GM12878 (cell line): Measurements from ENCODE around the gene SPPL3. TPM values are rescaled to one million over a fixed set of nuclear protein-coding genes. Genes with fewer than 3 reads are reported as not detected.

Source experiments
- ATAC-seq: fragments of 200-7000 bp; cut with Tn5 transposase; 3 replicates; pipeline ENCODE4 v1.9.1; 2020; ENCODE audit warnings: mild to moderate bottlenecking, moderate library complexity
- BruUV-seq: library from RNA; stranded (reverse); fragments of 400-500 nt; replicated peaks from 2 replicates; lab custom pipeline; 2021; lab: Mats Ljungman, UMichigan
- CTCF ChIA-PET: fragments of 300-600 bp; sonication (Branson Sonifier 250); formaldehyde crosslinking; extraction: SDS; loops from one replicate; lab custom pipeline; 2021; ENCODE audit warnings: inconsistent platforms; lab: Yijun Ruan, JAX
- POLR2A ChIA-PET: fragments of 350-600 bp; formaldehyde crosslinking; extraction: SDS; loops from one replicate; lab custom pipeline; 2021; ENCODE audit warnings: inconsistent platforms; lab: Charles Lee
- RAD21 ChIA-PET: fragments of 300-600 bp; sonication (Branson Sonifier 250); formaldehyde crosslinking; loops from one replicate; lab custom pipeline; 2023; ENCODE audit warnings: antibody characterized with exemption; ENCODE audit not compliant: unreplicated experiment; lab: Charles Lee
- SMC1A ChIA-PET: fragments of 300-600 bp; sonication (Branson Sonifier 250); formaldehyde crosslinking; loops from one replicate; lab custom pipeline; 2023; ENCODE audit not compliant: unreplicated experiment, uncharacterized antibody; lab: Charles Lee
- DNase-seq: peaks from one replicate; pipeline ENCODE4 v3.0.0-alpha.2; 2011; ENCODE audit warnings: low read depth, low spot score
- FAIRE-seq: peaks from 3 replicates; lab custom pipeline; 2011; peaks lifted over from hg19 to GRCh38; lab: Jason Lieb, UNC
- H2AFZ ChIP-seq: 2 replicates; pipeline ENCODE4 v1.6.0; 2011; ENCODE audit warnings: low read depth, low read length, control low read depth; ENCODE audit not compliant: control insufficient read depth
- H3K27ac ChIP-seq: 2 replicates; pipeline ENCODE4 v1.5.1; 2011; ENCODE audit warnings: control low read depth; ENCODE audit not compliant: control insufficient read depth, insufficient read depth
- H3K27me3 ChIP-seq, 2 experiments: replicated peaks in 1 of 2; 2 replicates each; pipeline versions ENCODE4 v1.6.0 to v1.6.1; 2011; ENCODE audit warnings: low read length in 1 of 2; ENCODE audit not compliant: control insufficient read depth in 2 of 2, insufficient read depth in 2 of 2
- H3K36me3 ChIP-seq, 2 experiments: 2 replicates each; pipeline ENCODE4 v1.5.1; 2011; ENCODE audit warnings: low read length in 1 of 2; ENCODE audit not compliant: control insufficient read depth in 2 of 2, insufficient read depth in 2 of 2
- H3K4me1 ChIP-seq: 2 replicates; pipeline ENCODE4 v1.6.1; 2011; ENCODE audit warnings: mild to moderate bottlenecking, low read length, moderate library complexity, mixed read lengths; ENCODE audit not compliant: control insufficient read depth, insufficient read depth
- H3K4me2 ChIP-seq: 2 replicates; pipeline ENCODE4 v1.6.0; 2011; ENCODE audit warnings: control low read depth; ENCODE audit not compliant: control insufficient read depth, insufficient read depth
- H3K4me3 ChIP-seq: fragments of 200-600 bp; sonication (generic); 2 replicates; pipeline ENCODE4 v1.5.1; 2016
- H3K79me2 ChIP-seq: 2 replicates; pipeline ENCODE4 v1.6.0; 2011; ENCODE audit warnings: low read length; ENCODE audit not compliant: control insufficient read depth, insufficient read depth
- H3K9ac ChIP-seq: 2 replicates; pipeline ENCODE4 v1.8.0; 2011; ENCODE audit warnings: low read length, control low read depth, mixed read lengths; ENCODE audit not compliant: control insufficient read depth, insufficient read depth
- H3K9me3 ChIP-seq: replicated peaks from 3 replicates; pipeline ENCODE4 v1.5.1; 2011; ENCODE audit warnings: mild to moderate bottlenecking, low read length; ENCODE audit not compliant: control insufficient read depth, insufficient read depth
- H4K20me1 ChIP-seq: 2 replicates; pipeline ENCODE4 v1.6.0; 2011; ENCODE audit not compliant: control insufficient read depth, insufficient read depth
- EZH2 ChIP-seq: IDR thresholded peaks from 2 replicates; pipeline ENCODE4 v1.6.1; 2012; ENCODE audit warnings: low read depth, mild to moderate bottlenecking, control low read depth, inconsistent platforms, low read length, borderline replicate concordance; ENCODE audit not compliant: control insufficient read depth
- POLR2AphosphoS2 ChIP-seq: IDR thresholded peaks from 2 replicates; pipeline ENCODE4 v1.6.1; 2011; ENCODE audit warnings: low read depth, mild to moderate bottlenecking, low read length, improper control_type of control experiment, moderate library complexity
- RAD21 ChIP-seq: IDR thresholded peaks from 2 replicates; pipeline ENCODE4 v1.6.1; 2011; ENCODE audit warnings: mild to moderate bottlenecking, low read depth, low read length, moderate library complexity; ENCODE audit not compliant: insufficient read depth
- SMC3 ChIP-seq: IDR thresholded peaks from 2 replicates; pipeline ENCODE4 v1.6.1; 2011; ENCODE audit warnings: low read length, improper control_type of control experiment, borderline replicate concordance
- WGBS: methylation state at CpG from one replicate; pipeline ENCODE4 v1.1.6; 2016; ENCODE audit warnings: low lambda C conversion rate; ENCODE audit not compliant: insufficient replicate concordance, insufficient coverage; ENCODE audit errors: missing lambda C conversion rate; 5-methylcytosine and 5-hydroxymethylcytosine counted together
- in situ Hi-C: fragments of 300-500 bp; cut with MboI; formaldehyde crosslinking; loops from 9 replicates; pipeline ENCODE4 v1.14.3; 2018; ENCODE audit warnings: mixed read lengths
- intact Hi-C: fragments of 100-400 bp; cut with micrococcal nuclease; formaldehyde crosslinking; loops from one replicate; pipeline ENCODE4 v1.14.2; 2022; ENCODE audit not compliant: unreplicated experiment
- polyA plus RNA-seq, 11 experiments: library from polyadenylated mRNA; depleted of rRNA in 4 of 11; unstranded in 6 of 11; stranded (reverse) in 5 of 11; fragments of >200 nt; fragmentation: Nextera tagmentation in 4 of 11; fragmentation: Illumina TruSeq in 1 of 11; extraction: Ambion mirVana in 4 of 11; extraction: Trizol in 1 of 11; gene quantifications; 1 replicate in 1 of 11; 2 replicates in 10 of 11; pipeline versions ENCODE4 v1.2.1 to v1.2.3, GENCODE V29; 2011 to 2016; ENCODE audit warnings: inconsistent platforms in 2 of 11, missing spikeins in 2 of 11, low read depth in 1 of 11
- total RNA-seq, 4 experiments: library from RNA; depleted of rRNA in 3 of 4; stranded (reverse); fragments of >200 nt in 3 of 4; fragmentation: Illumina TruSeq in 1 of 4; extraction: Trizol in 1 of 4; gene quantifications; 2 replicates each; pipeline versions ENCODE4 v1.2.1 to v1.2.3, GENCODE V29; 2013 to 2021
- TF ChIP-seq, protein P1 (sequence below): fragments of 450-650 bp; IDR thresholded peaks from 2 replicates; pipeline ENCODE4 v1.6.1; 2018; ENCODE audit warnings: borderline replicate concordance, mild to moderate bottlenecking; ENCODE audit not compliant: partially characterized antibody
- TF ChIP-seq, protein P2 (sequence below), 3 experiments: IDR thresholded peaks in 2 of 3; conservative IDR thresholded peaks in 1 of 3; 2 replicates each; pipeline ENCODE4 v1.5.1; 2011; ENCODE audit warnings: low read depth in 3 of 3, low read length in 3 of 3, mild to moderate bottlenecking in 3 of 3, control low read depth in 2 of 3, moderate library complexity in 2 of 3, inconsistent platforms in 1 of 3, mixed read lengths in 1 of 3; ENCODE audit not compliant: control insufficient read depth in 2 of 3, insufficient read depth in 1 of 3; ENCODE audit errors: extremely low read depth in 1 of 3

Gene SPPL3
- total and polyA plus RNA-seq, 10 of the 15 experiments (the other 5 are each of a cell fraction or from before 2014, with no cell fraction given) = 4.3 to 45.5 (median 11.7) TPM

GRCh38 chr12:120737557-120738251 lies 166.5 kb downstream of the SPPL3 start:
- Histone ChIP-seq H2AFZ (no peak overlapping the region), H3K27me3 (no peaks in the 10 kb centered on the region), H3K4me3 (no peak overlapping the region), H3K9ac (no peak overlapping the region), H3K4me2 (no peak overlapping the region), H3K27ac (no peak overlapping the region), H3K36me3 (no peaks in the 10 kb centered on the region), H3K4me1 (no peaks in the 10 kb centered on the region)
- intact Hi-C loops = no loop called here
- 83% methylated on average over 20 of the region's 25 CpGs for WGBS
- ChIA-PET RAD21 (interaction anchor here (0.7 kb wide), 1 partner anchor 234 kb away, joined by 3 read pairs; no protein-coding TSS in a partner anchor), POLR2A (no interaction called here)
- no TSS peak for BruUV-seq
- peak; percentile 72 for ATAC-seq
- no peak for DNase-seq
- TF ChIP-seq EZH2 = no peak
- 0 out of 2 replicates have a peak, but pooled peaks have one; percentile 7 for TF ChIP-seq RAD21
- TF ChIP-seq, protein P1, sequence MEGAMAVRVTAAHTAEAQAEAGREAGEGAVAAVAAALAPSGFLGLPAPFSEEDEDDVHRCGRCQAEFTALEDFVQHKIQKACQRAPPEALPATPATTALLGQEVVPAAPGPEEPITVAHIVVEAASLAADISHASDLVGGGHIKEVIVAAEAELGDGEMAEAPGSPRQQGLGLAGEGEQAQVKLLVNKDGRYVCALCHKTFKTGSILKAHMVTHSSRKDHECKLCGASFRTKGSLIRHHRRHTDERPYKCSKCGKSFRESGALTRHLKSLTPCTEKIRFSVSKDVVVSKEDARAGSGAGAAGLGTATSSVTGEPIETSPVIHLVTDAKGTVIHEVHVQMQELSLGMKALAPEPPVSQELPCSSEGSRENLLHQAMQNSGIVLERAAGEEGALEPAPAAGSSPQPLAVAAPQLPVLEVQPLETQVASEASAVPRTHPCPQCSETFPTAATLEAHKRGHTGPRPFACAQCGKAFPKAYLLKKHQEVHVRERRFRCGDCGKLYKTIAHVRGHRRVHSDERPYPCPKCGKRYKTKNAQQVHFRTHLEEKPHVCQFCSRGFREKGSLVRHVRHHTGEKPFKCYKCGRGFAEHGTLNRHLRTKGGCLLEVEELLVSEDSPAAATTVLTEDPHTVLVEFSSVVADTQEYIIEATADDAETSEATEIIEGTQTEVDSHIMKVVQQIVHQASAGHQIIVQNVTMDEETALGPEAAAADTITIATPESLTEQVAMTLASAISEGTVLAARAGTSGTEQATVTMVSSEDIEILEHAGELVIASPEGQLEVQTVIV = no peak
- TF ChIP-seq SMC3 = peak; percentile 18; the same call in 1 of the 2 replicates
- TF ChIP-seq, protein P2, sequence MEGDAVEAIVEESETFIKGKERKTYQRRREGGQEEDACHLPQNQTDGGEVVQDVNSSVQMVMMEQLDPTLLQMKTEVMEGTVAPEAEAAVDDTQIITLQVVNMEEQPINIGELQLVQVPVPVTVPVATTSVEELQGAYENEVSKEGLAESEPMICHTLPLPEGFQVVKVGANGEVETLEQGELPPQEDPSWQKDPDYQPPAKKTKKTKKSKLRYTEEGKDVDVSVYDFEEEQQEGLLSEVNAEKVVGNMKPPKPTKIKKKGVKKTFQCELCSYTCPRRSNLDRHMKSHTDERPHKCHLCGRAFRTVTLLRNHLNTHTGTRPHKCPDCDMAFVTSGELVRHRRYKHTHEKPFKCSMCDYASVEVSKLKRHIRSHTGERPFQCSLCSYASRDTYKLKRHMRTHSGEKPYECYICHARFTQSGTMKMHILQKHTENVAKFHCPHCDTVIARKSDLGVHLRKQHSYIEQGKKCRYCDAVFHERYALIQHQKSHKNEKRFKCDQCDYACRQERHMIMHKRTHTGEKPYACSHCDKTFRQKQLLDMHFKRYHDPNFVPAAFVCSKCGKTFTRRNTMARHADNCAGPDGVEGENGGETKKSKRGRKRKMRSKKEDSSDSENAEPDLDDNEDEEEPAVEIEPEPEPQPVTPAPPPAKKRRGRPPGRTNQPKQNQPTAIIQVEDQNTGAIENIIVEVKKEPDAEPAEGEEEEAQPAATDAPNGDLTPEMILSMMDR (IDR thresholded peaks at IDR 0.05 in 2 of 3, conservative IDR thresholded peaks at IDR 0.05 in 1 of 3; ENCODE audit: control insufficient read depth in 2 of 3, extremely low read depth in 1 of 3, insufficient read depth in 1 of 3, low read depth in 3 of 3, low read length in 3 of 3) = peak in 1 of 3 experiments; percentile 7; a peak in 1 of 6 replicates
- no peak for TF ChIP-seq POLR2AphosphoS2
- TF ChIP-seq, all 136 proteins: peak for 3
- Histone ChIP-seq H3K9me3 (no peaks in the 10 kb centered on the region), H4K20me1 (no peaks in the 10 kb centered on the region), H3K79me2 (no peaks in the 10 kb centered on the region)
- no peak for FAIRE-seq
- ChIA-PET SMC1A (no interaction called here), CTCF (interaction anchor here (1.5 kb wide), 1 partner anchor 234 kb away, joined by 5 read pairs; no protein-coding TSS in a partner anchor)
- in situ Hi-C loops = no loop called here
